ENCODE data around the gene COL9A3. TPM values are rescaled to one million over a fixed set of nuclear protein-coding genes. Genes with fewer than 3 reads are reported as not detected.
"Not testable (repeated sequence)": the region's sequence is repeated elsewhere in the genome, so short reads cannot be mapped to it uniquely, and the experiment has no call there.

Gene COL9A3
- total and polyA plus RNA-seq, 4 donors, result 0.13 to 6.5 (median 1.1) TPM

DNA sequence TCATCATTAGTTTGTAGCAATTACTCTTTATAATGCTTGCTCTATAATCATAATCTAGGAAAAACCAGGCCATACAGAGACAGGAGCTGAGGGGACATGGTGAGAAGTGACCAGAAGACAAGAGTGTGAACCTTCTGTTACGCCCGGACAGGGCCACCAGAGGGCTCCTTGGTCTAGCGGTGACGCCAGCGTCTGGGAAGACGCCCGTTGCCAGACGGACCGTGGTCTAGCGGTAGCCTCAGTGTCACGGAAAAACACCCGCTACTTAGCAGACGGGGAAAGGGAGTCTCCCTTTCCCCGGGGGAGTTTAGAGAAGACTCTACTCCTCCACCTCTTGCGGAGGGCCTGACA lies 56.8 kb downstream of the COL9A3 start:
- WGBS, 2 donors, result 6 to 8% methylated on average over 14 to 15 of the region's 15 CpGs
- H3K9me3 ChIP-seq (ENCODE audit: control insufficient read depth, low read length); H3K4me1 ChIP-seq (ENCODE audit: control insufficient read depth in 1 of 2, insufficient read depth in 2 of 2, low read length in 2 of 2); H3K27me3 ChIP-seq (ENCODE audit: control insufficient read depth in 1 of 2, insufficient read depth in 2 of 2, low read length in 1 of 2); ATAC-seq (ENCODE audit: low FRiP score); H3K27ac ChIP-seq (ENCODE audit: low read depth in 1 of 2, low read length in 2 of 2); H3K36me3 ChIP-seq (ENCODE audit: control insufficient read depth in 1 of 2, insufficient read depth in 2 of 2, low read length in 1 of 2); H3K4me3 ChIP-seq (ENCODE audit: low read length in 2 of 2): not testable (repeated sequence)
- intact Hi-C loops (cut with DNase I), result loop anchor here (2.0 to 5.0 kb wide), 2 partner anchors 134 to 135 kb away; partner anchors contain the start of gene BHLHE23 (in 1 of the 2)
- DNase-seq, result peak; percentile 79 to 92

DNA sequence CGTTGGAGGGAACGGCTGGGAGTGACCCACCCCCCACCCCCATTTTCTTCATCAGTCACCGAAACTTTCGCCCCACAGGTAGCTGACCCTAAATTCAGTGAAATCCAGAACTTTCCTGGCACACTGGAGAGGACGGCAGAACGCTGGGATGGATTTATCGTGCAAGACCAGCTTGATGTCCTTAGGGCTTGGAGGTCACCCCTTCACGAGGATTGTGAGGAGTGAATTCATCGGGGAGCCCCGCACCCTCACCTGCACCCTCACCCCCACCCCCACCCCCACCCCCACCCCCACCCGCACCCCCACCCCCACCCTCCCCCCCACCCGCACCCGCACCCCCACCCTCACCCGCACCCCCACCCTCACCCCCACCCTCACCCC lies 58.1 kb downstream of the COL9A3 start:
- intact Hi-C loops (cut with DNase I), result loop anchor here in 1 of 2 donors (5.0 kb wide), 1 partner anchor 132 kb away; the partner anchor contains the start of gene BHLHE23
- peak in 1 of 2 donors; percentile 28 for DNase-seq
- H3K27me3 ChIP-seq (ENCODE audit: control insufficient read depth in 1 of 2, insufficient read depth in 2 of 2, low read length in 1 of 2), result no peaks in the 10 kb centered on the region
- 93 to 95% methylated on average over 10 of the region's 14 CpGs for WGBS, 2 donors
- H3K36me3 ChIP-seq (ENCODE audit: control insufficient read depth in 1 of 2, insufficient read depth in 2 of 2, low read length in 1 of 2), result no peaks in the 10 kb centered on the region
- H3K4me1 ChIP-seq (ENCODE audit: control insufficient read depth in 1 of 2, insufficient read depth in 2 of 2, low read length in 2 of 2), result no peaks in the 10 kb centered on the region
- H3K27ac ChIP-seq (ENCODE audit: low read depth in 1 of 2, low read length in 2 of 2), result no peak overlapping the region
- H3K4me3 ChIP-seq (ENCODE audit: low read length in 2 of 2), result no peak overlapping the region
- peaks cover 1% of the 10 kb centered on the region for H3K9me3 ChIP-seq (ENCODE audit: control insufficient read depth, low read length)
- no peak for ATAC-seq (ENCODE audit: low FRiP score)

DNA sequence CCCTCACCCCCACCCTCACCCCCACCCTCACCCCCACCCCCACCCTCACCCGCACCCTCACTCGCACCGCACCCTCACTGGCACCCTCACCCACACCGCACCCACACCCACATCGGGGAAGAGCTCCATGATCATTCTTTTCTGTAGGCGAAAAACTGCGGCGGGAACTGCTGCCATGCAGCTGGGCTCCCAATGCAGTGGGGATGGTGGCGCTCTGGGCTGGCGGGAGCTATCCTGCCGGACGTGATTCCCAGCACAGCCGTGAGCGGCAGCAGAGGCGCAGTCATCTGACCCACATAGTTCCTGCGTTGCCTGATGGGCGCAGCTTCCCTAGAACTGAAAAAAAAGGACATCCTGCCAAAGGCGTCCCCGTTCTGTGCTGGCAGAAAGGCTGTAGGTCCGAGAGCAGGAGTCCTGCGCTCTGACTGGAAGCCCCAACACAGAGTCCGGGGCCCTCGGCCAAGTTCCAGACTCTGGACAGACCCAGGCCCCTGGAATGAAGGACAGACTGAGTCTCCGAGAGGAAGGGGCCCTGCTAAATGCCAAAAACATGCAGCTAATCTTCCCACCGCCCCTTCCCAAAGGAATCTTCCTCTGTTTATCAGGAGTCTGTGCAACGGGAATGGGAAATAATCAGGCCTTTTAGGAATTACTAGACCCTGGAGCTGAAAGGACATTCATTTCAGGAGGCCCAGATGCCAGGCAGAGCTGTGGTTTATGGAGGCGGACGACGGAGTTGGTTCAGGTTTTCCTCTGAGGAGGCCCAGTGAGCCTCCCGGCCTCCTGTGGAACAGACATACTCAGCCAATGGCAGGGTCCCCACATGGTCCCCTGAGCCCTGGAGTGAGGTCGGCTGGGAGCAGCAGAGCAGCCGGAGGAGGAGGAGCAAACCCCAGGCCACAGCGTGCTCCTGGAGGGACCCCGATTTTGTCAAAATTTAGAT lies 58.8 kb downstream of the COL9A3 start:
- intact Hi-C loops (cut with DNase I), result no loop called here
- peak overlapping the region in 1 of 2 donors; percentile 53 for H3K27ac ChIP-seq (ENCODE audit: low read depth in 1 of 2, low read length in 2 of 2)
- H3K27me3 ChIP-seq (ENCODE audit: control insufficient read depth in 1 of 2, insufficient read depth in 2 of 2, low read length in 1 of 2), result no peaks in the 10 kb centered on the region
- H3K4me3 ChIP-seq (ENCODE audit: low read length in 2 of 2), result no peak overlapping the region
- ATAC-seq (ENCODE audit: low FRiP score), result peak; percentile 84
- no peaks in the 10 kb centered on the region for H3K4me1 ChIP-seq (ENCODE audit: control insufficient read depth in 1 of 2, insufficient read depth in 2 of 2, low read length in 2 of 2)
- peak; percentile 88 to 90 for DNase-seq
- no peaks in the 10 kb centered on the region for H3K9me3 ChIP-seq (ENCODE audit: control insufficient read depth, low read length)
- H3K36me3 ChIP-seq (ENCODE audit: control insufficient read depth in 1 of 2, insufficient read depth in 2 of 2, low read length in 1 of 2), result no peaks in the 10 kb centered on the region
- WGBS, 2 donors, result 38 to 48% methylated on average over 34 of the region's 34 CpGs

DNA sequence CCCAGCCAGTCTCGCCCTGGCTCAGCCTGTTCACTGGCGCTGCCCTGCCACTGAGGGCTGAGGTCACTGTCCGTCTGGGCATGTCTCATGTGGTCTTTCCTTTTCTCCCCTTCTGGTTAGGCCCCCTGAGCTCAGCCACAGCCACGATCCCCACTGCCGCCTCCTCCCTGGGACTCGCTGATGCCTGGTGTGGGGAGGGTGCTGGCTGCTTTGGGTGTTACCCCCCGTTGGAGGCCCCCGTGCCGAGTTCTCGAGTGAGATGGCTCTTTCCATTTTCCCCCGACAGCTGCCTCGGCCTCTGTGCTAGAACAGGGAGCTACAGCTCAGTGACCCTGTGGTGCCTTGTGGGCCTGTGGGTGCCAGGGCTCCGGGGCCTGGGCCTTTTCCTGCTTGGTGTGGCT lies 59.7 kb downstream of the COL9A3 start:
- ATAC-seq (ENCODE audit: low FRiP score), result peak; percentile 3
- Histone ChIP-seq H3K4me1 (ENCODE audit: control insufficient read depth in 1 of 2, insufficient read depth in 2 of 2, low read length in 2 of 2) (no peaks in the 10 kb centered on the region), H3K27ac (ENCODE audit: low read depth in 1 of 2, low read length in 2 of 2) (peak overlapping the region in 1 of 2 donors; percentile 53), H3K36me3 (ENCODE audit: control insufficient read depth in 1 of 2, insufficient read depth in 2 of 2, low read length in 1 of 2) (no peaks in the 10 kb centered on the region), H3K4me3 (ENCODE audit: low read length in 2 of 2) (no peak overlapping the region), H3K27me3 (ENCODE audit: control insufficient read depth in 1 of 2, insufficient read depth in 2 of 2, low read length in 1 of 2) (no peaks in the 10 kb centered on the region), H3K9me3 (ENCODE audit: control insufficient read depth, low read length) (no peaks in the 10 kb centered on the region)
- 49 to 54% methylated on average over 12 to 13 of the region's 13 CpGs for WGBS, 2 donors
- intact Hi-C loops (cut with DNase I), result no loop called here
- peak in 1 of 2 donors; percentile 69 for DNase-seq

DNA sequence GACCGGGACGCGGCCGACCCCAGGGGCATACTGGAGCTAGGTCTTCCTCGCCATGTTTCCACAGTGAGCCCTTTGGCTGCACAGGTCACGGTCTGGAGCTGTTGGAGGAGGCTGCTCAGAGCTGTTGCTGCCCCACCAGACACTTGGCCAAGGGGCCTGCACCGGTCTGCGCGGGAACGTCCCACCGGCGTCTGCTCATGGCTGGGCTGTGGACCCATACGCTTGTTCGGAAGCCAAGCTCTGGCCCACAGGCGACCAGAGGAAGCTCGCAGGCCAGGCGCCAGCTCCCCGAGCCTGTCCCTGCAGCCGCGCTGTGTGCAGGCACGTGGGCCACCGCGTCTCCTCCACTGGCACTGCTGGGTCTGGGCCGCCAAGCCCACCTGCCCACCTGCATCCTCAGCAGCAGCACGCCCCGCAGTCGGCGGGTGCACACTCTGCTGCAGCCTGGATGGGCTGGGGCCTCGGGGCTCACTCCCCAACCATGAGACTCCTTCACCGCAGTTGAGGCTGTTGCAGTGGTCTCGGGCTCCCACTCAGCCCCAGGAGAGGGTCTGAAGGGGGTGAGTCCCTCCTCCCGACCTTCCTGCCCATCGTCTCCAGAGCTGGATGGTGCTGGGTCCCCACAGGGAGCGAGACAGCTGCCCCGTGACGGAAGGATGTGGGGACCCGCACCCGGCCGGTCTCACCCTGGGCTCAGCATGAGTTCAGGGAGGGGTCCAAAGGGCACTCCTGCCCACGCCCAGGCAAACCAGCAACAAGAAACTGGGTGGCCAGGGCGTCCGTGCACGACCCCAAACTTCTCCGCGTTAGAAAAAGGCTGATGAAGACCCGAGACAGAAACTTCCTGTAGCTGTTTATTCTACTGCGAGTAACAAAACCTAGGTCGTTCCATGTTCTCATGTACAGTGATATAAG lies 60.3 kb downstream of the COL9A3 start:
- Histone ChIP-seq H3K4me3 (ENCODE audit: low read length in 2 of 2) (no peak overlapping the region), H3K36me3 (ENCODE audit: control insufficient read depth in 1 of 2, insufficient read depth in 2 of 2, low read length in 1 of 2) (no peaks in the 10 kb centered on the region), H3K27ac (ENCODE audit: low read depth in 1 of 2, low read length in 2 of 2) (peak overlapping the region in 1 of 2 donors; percentile 53), H3K27me3 (ENCODE audit: control insufficient read depth in 1 of 2, insufficient read depth in 2 of 2, low read length in 1 of 2) (no peaks in the 10 kb centered on the region), H3K9me3 (ENCODE audit: control insufficient read depth, low read length) (no peaks in the 10 kb centered on the region), H3K4me1 (ENCODE audit: control insufficient read depth in 1 of 2, insufficient read depth in 2 of 2, low read length in 2 of 2) (no peaks in the 10 kb centered on the region)
- ATAC-seq (ENCODE audit: low FRiP score) (peak; percentile 82), DNase-seq (peak; percentile 91 to 94)
- intact Hi-C loops (cut with DNase I), result no loop called here
- WGBS, 2 donors, result 38% methylated on average over 48 of the region's 48 CpGs

DNA sequence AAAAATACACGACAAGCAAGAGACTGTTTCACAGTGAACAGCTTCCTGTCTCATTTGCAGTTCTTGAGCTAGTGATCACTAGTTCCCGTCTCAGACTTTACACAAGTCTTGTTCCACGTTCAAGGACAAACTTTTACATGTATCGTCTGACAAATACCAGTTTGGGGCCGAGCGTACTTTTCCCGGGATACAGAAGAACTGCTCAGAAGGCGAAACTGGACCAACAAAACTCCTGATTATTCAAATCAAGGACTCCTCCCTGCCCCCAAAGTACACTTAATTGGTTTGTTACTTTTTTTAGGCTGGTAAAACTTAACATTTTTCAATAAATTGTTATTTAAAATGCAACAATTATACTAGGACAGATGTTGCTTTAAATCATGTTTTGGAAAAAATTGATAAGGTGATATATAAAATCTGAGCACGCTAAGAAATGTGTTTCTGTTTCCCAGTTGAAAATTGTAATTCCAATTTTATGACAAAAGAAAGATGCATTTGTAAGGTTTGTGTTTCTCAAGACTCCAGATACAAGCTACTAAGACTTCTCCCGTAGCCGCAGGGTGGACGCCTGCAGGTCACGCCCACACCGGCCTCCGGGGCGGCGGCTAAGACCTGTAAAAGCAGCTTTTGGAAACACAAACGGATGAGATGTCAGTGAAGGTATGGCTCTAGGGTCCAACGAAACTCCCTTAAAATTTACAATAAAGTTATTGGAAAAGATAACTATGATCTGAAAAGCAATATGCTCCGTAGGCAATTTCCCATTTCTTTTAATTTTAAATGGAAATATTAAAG lies 61.6 kb downstream of the COL9A3 start:
- no peak overlapping the region for H3K4me3 ChIP-seq (ENCODE audit: low read length in 2 of 2)
- H3K27me3 ChIP-seq (ENCODE audit: control insufficient read depth in 1 of 2, insufficient read depth in 2 of 2, low read length in 1 of 2), result no peaks in the 10 kb centered on the region
- WGBS, 2 donors, result 95 to 97% methylated on average over 20 of the region's 20 CpGs
- H3K9me3 ChIP-seq (ENCODE audit: control insufficient read depth, low read length), result no peaks in the 10 kb centered on the region
- peak in 1 of 2 donors; percentile 12 for DNase-seq
- H3K27ac ChIP-seq (ENCODE audit: low read depth in 1 of 2, low read length in 2 of 2), result no peak overlapping the region
- no peak for ATAC-seq (ENCODE audit: low FRiP score)
- no peaks in the 10 kb centered on the region for H3K36me3 ChIP-seq (ENCODE audit: control insufficient read depth in 1 of 2, insufficient read depth in 2 of 2, low read length in 1 of 2)
- intact Hi-C loops (cut with DNase I), result no loop called here
- no peaks in the 10 kb centered on the region for H3K4me1 ChIP-seq (ENCODE audit: control insufficient read depth in 1 of 2, insufficient read depth in 2 of 2, low read length in 2 of 2)

DNA sequence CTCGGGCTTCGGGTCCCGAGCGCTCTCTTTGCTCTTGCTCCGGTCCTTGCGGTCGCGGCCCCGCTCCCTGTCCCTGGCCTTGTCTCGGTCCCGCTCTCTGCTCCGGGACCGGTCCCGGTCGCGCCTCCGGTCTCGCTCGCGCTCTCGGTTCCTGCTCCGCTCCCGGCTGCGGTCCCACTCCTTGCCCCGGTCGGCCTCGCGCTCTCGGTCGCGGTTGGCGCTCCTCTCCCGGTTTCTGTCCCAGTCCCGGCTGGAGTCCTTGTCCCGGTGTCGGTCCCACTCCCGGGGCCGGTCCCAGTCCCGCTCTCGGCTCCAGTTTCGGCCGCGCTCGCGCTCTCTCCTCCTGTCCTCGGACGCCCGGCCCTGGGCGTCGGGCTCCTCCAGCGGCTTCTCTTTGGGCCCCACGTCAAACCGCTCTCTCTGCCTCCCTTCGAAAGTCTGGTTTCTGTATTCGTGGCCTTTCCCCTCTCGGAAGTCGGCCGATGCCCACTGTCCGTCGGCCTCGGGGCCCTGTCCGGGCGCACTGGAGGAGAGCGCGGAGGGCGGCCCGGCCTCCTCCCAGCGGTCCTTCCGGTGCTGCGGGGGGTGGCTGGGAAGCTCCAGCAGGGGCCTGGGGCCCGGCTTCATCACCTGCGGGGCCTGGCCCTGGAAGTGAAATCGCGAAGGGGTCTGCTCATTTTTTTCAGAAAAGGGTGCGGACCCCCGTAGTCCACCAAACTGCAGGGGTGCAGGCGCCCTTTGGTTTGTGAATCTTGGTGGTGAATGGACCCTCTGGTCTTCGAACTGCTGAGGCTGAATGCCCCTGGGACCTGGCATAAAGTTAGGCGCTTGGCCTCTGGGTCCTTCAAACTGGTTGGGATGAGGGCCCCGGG lies 62.7 kb downstream of the COL9A3 start:
- H3K9me3 ChIP-seq (ENCODE audit: control insufficient read depth, low read length), result no peaks in the 10 kb centered on the region
- ATAC-seq (ENCODE audit: low FRiP score), result no peak
- no peaks in the 10 kb centered on the region for H3K36me3 ChIP-seq (ENCODE audit: control insufficient read depth in 1 of 2, insufficient read depth in 2 of 2, low read length in 1 of 2)
- intact Hi-C loops (cut with DNase I), result no loop called here
- H3K4me3 ChIP-seq (ENCODE audit: low read length in 2 of 2), result no peak overlapping the region
- DNase-seq, result peak in 1 of 2 donors; percentile 76
- no peak overlapping the region for H3K27ac ChIP-seq (ENCODE audit: low read depth in 1 of 2, low read length in 2 of 2)
- WGBS, 2 donors, result 85 to 87% methylated on average over 70 to 80 of the region's 80 CpGs
- H3K4me1 ChIP-seq (ENCODE audit: control insufficient read depth in 1 of 2, insufficient read depth in 2 of 2, low read length in 2 of 2), result no peaks in the 10 kb centered on the region
- no peaks in the 10 kb centered on the region for H3K27me3 ChIP-seq (ENCODE audit: control insufficient read depth in 1 of 2, insufficient read depth in 2 of 2, low read length in 1 of 2)

Data from aorta (tissue), 5 donors.